Neural progenitor cell (in vitro differentiated cells): ENCODE results near the gene STAT3.

Experiments
- EZH2 ChIP-seq: fragments of 200-600 bp; sonication (generic); IDR thresholded peaks from 2 replicates; pipeline ENCODE4 v1.6.1; 2017; ENCODE audit warnings: antibody characterized with exemption, mild to moderate bottlenecking, moderate library complexity
- EZH2phosphoT487 ChIP-seq: fragments of 200-600 bp; sonication (generic); IDR thresholded peaks from 2 replicates; pipeline ENCODE4 v1.6.1; 2017; ENCODE audit warnings: antibody characterized with exemption
- TF ChIP-seq, protein P1 (sequence below): fragments of 200-600 bp; sonication (generic); IDR thresholded peaks from 2 replicates; pipeline ENCODE4 v1.5.1; 2017; ENCODE audit warnings: antibody characterized with exemption, mild to moderate bottlenecking

- TF ChIP-seq EZH2 (no peak), EZH2phosphoT487 (no peak)
- TF ChIP-seq, protein P1, sequence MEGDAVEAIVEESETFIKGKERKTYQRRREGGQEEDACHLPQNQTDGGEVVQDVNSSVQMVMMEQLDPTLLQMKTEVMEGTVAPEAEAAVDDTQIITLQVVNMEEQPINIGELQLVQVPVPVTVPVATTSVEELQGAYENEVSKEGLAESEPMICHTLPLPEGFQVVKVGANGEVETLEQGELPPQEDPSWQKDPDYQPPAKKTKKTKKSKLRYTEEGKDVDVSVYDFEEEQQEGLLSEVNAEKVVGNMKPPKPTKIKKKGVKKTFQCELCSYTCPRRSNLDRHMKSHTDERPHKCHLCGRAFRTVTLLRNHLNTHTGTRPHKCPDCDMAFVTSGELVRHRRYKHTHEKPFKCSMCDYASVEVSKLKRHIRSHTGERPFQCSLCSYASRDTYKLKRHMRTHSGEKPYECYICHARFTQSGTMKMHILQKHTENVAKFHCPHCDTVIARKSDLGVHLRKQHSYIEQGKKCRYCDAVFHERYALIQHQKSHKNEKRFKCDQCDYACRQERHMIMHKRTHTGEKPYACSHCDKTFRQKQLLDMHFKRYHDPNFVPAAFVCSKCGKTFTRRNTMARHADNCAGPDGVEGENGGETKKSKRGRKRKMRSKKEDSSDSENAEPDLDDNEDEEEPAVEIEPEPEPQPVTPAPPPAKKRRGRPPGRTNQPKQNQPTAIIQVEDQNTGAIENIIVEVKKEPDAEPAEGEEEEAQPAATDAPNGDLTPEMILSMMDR: no peak
These were observed 104.8 kb downstream of the STAT3 start for GRCh38 chr17:42283241-42284023.
